CD4-positive, CD25-positive, alpha-beta regulatory T cell (primary cell): ENCODE data around the gene ZNF277. TPM values are rescaled to one million over a fixed set of nuclear protein-coding genes. Genes with fewer than 3 reads are reported as not detected.

Experiments
- ATAC-seq, 2 donors: fragments of 150-1000 bp; cut with Tn5 transposase; one replicate each; pipeline ENCODE4 v1.10.0; 2021; ENCODE audit warnings: low read depth in 2 of 2, moderate number of reproducible peaks in 2 of 2, moderate library complexity in 1 of 2
- DNase-seq, 3 donors: peaks; one replicate each; pipeline versions ENCODE4 v3.0.0 to v3.0.0-alpha.2; 2012 to 2022; ENCODE audit warnings: mixed read lengths in 1 of 3
- H3K27ac ChIP-seq: one replicate; pipeline ENCODE4 v1.7.0; 2013; ENCODE audit warnings: mild to moderate bottlenecking, low read length; ENCODE audit not compliant: insufficient read depth, poor library complexity, severe bottlenecking
- H3K27me3 ChIP-seq: one replicate; pipeline ENCODE4 v1.7.0; 2013; ENCODE audit warnings: low read length; ENCODE audit not compliant: control insufficient read depth, insufficient read depth
- H3K36me3 ChIP-seq: one replicate; pipeline ENCODE4 v1.7.0; 2013; ENCODE audit warnings: mild to moderate bottlenecking, low read length, moderate library complexity; ENCODE audit not compliant: control insufficient read depth, insufficient read depth
- H3K4me1 ChIP-seq: 2 replicates; pipeline ENCODE4 v1.7.0; 2013; ENCODE audit warnings: mild to moderate bottlenecking, low read length; ENCODE audit not compliant: insufficient read depth, control insufficient read depth, poor library complexity, severe bottlenecking
- H3K4me3 ChIP-seq: one replicate; pipeline ENCODE4 v1.7.0; 2013; ENCODE audit warnings: low read depth, mild to moderate bottlenecking, low read length, moderate library complexity
- H3K9me3 ChIP-seq, 2 experiments: 1 replicate in 1 of 2; 2 replicates in 1 of 2; pipeline ENCODE4 v1.7.0; 2013; ENCODE audit warnings: low read length in 2 of 2, mild to moderate bottlenecking in 1 of 2, moderate library complexity in 1 of 2; ENCODE audit not compliant: control insufficient read depth in 2 of 2
- H3K27ac Mint-ChIP-seq, 3 donors: one replicate each; pipeline ENCODE4 v1.8.0; 2020 to 2022; ENCODE audit warnings: mild to moderate bottlenecking in 3 of 3, mixed read lengths in 3 of 3, moderate library complexity in 2 of 3
- H3K27me3 Mint-ChIP-seq: one replicate; pipeline ENCODE4 v1.8.0; 2022; ENCODE audit warnings: mild to moderate bottlenecking, mixed read lengths
- H3K36me3 Mint-ChIP-seq: one replicate; pipeline ENCODE4 v1.8.0; 2020; ENCODE audit warnings: mixed read lengths
- H3K4me1 Mint-ChIP-seq, 4 donors: one replicate each; pipeline ENCODE4 v1.8.0; 2020 to 2022; ENCODE audit warnings: mixed read lengths in 4 of 4, mild to moderate bottlenecking in 1 of 4
- H3K4me3 Mint-ChIP-seq, 4 donors: one replicate each; pipeline ENCODE4 v1.8.0; 2020 to 2022; ENCODE audit warnings: mild to moderate bottlenecking in 4 of 4, mixed read lengths in 4 of 4, moderate library complexity in 3 of 4
- H3K9me3 Mint-ChIP-seq, 7 donors: one replicate each; pipeline ENCODE4 v1.8.0; 2020 to 2022; ENCODE audit warnings: mixed read lengths in 7 of 7, mild to moderate bottlenecking in 3 of 7, moderate library complexity in 2 of 7
- polyA plus RNA-seq, 4 donors: library from polyadenylated mRNA; unstranded; fragments of 300-500 nt; fragmentation: Illumina TruSeq; gene quantifications; one replicate each; pipeline ENCODE4 v1.2.3, GENCODE V29; 2021
- total RNA-seq: library from RNA; stranded (reverse); gene quantifications from one replicate; pipeline ENCODE4 v1.2.3, GENCODE V29; 2022

ZNF277 gene
- total and polyA plus RNA-seq, 5 donors from 2014 or later: 24.7 to 29.0 (median 26.8) TPM

GRCh38 chr7:112262036-112262435 lies 55.5 kb downstream of the ZNF277 start:
- Mint-ChIP-seq H3K36me3 (no peaks in the 10 kb centered on the region), H3K27me3 (peaks cover 4% of the 10 kb centered on the region), H3K4me3 (no peak overlapping the region), H3K4me1 (peaks cover 9 to 49% (median 34%) of the 10 kb centered on the region in 4 donors), H3K9me3 (peaks cover 0 to 1% (median 0%) of the 10 kb centered on the region in 7 donors), H3K27ac (no peak overlapping the region)
- H3K36me3 ChIP-seq: no peaks in the 10 kb centered on the region
- DNase-seq: no peak
- peaks cover 7% of the 10 kb centered on the region for H3K4me1 ChIP-seq
- H3K9me3 ChIP-seq: no peaks in the 10 kb centered on the region
- ATAC-seq: no peak
- H3K4me3 ChIP-seq: no peak overlapping the region
- H3K27ac ChIP-seq: no peak overlapping the region
- no peaks in the 10 kb centered on the region for H3K27me3 ChIP-seq

GRCh38 chr7:112262855-112263487 lies 56.5 kb downstream of the ZNF277 start:
- Mint-ChIP-seq H3K4me1 (peaks cover 9 to 53% (median 38%) of the 10 kb centered on the region in 4 donors), H3K27ac (no peak overlapping the region)
- peaks cover 7% of the 10 kb centered on the region for H3K4me1 ChIP-seq

GRCh38 chr7:112263519-112263918 lies 57.0 kb downstream of the ZNF277 start:
- Mint-ChIP-seq H3K4me3 (no peak overlapping the region), H3K27me3 (peaks cover 4% of the 10 kb centered on the region), H3K9me3 (peaks cover 0 to 1% (median 0%) of the 10 kb centered on the region in 7 donors), H3K4me1 (peaks cover 9 to 53% (median 40%) of the 10 kb centered on the region in 4 donors), H3K27ac (no peak overlapping the region), H3K36me3 (peaks cover 3% of the 10 kb centered on the region)
- ATAC-seq: no peak
- Histone ChIP-seq H3K4me1 (peaks cover 7% of the 10 kb centered on the region), H3K4me3 (no peak overlapping the region), H3K36me3 (no peaks in the 10 kb centered on the region), H3K27me3 (no peaks in the 10 kb centered on the region), H3K27ac (no peak overlapping the region), H3K9me3 (no peaks in the 10 kb centered on the region)
- no peak for DNase-seq

More at GRCh38 chr7:112262855-112263487, 56.5 kb downstream of the ZNF277 start:
- H3K36me3 Mint-ChIP-seq: peaks cover 2% of the 10 kb centered on the region
- ATAC-seq (no peak), DNase-seq (no peak)
- no peaks in the 10 kb centered on the region for H3K27me3 ChIP-seq
- peaks cover 4% of the 10 kb centered on the region for H3K27me3 Mint-ChIP-seq
- no peak overlapping the region for H3K4me3 ChIP-seq
- H3K9me3 ChIP-seq: no peaks in the 10 kb centered on the region
- H3K27ac ChIP-seq: no peak overlapping the region
- H3K4me3 Mint-ChIP-seq: no peak overlapping the region
- H3K9me3 Mint-ChIP-seq: peaks cover 0 to 1% (median 0%) of the 10 kb centered on the region in 7 donors
- H3K36me3 ChIP-seq: no peaks in the 10 kb centered on the region

GRCh38 chr7:112266141-112266540 lies 59.6 kb downstream of the ZNF277 start:
- peaks cover 9 to 47% (median 37%) of the 10 kb centered on the region in 4 donors for H3K4me1 Mint-ChIP-seq
- DNase-seq (no peak), ATAC-seq (no peak)
- H3K9me3 ChIP-seq: no peaks in the 10 kb centered on the region
- H3K4me3 ChIP-seq: no peak overlapping the region
- H3K27me3 Mint-ChIP-seq: peaks cover 4% of the 10 kb centered on the region
- no peak overlapping the region for H3K4me3 Mint-ChIP-seq
- H3K36me3 ChIP-seq: no peaks in the 10 kb centered on the region
- H3K27ac Mint-ChIP-seq: no peak overlapping the region
- peaks cover 3% of the 10 kb centered on the region for H3K36me3 Mint-ChIP-seq
- H3K4me1 ChIP-seq: peaks cover 7% of the 10 kb centered on the region
- peaks cover 0 to 1% (median 0%) of the 10 kb centered on the region in 7 donors for H3K9me3 Mint-ChIP-seq
- no peak overlapping the region for H3K27ac ChIP-seq
- H3K27me3 ChIP-seq: no peaks in the 10 kb centered on the region

- DNase-seq: no peak
- Mint-ChIP-seq H3K36me3 (peaks cover 3% of the 10 kb centered on the region), H3K4me1 (peaks cover 9 to 45% (median 33%) of the 10 kb centered on the region in 4 donors), H3K27me3 (peaks cover 4% of the 10 kb centered on the region), H3K9me3 (peaks cover 0 to 1% (median 0%) of the 10 kb centered on the region in 7 donors), H3K4me3 (no peak overlapping the region), H3K27ac (no peak overlapping the region)
- Histone ChIP-seq H3K27ac (no peak overlapping the region), H3K9me3 (no peaks in the 10 kb centered on the region), H3K36me3 (no peaks in the 10 kb centered on the region), H3K27me3 (no peaks in the 10 kb centered on the region), H3K4me1 (peaks cover 7% of the 10 kb centered on the region), H3K4me3 (no peak overlapping the region)
- ATAC-seq: no peak
Observed at GRCh38 chr7:112266595-112267270, 60.2 kb downstream of the ZNF277 start.

GRCh38 chr7:112267944-112268691 lies 61.6 kb downstream of the ZNF277 start:
- Mint-ChIP-seq H3K27me3 (peaks cover 4% of the 10 kb centered on the region), H3K27ac (no peak overlapping the region), H3K4me3 (no peak overlapping the region), H3K9me3 (peaks cover 0 to 1% (median 0%) of the 10 kb centered on the region in 7 donors), H3K36me3 (peaks cover 3% of the 10 kb centered on the region), H3K4me1 (peaks cover 11 to 45% (median 32%) of the 10 kb centered on the region in 4 donors)
- DNase-seq (no peak), ATAC-seq (no peak)
- Histone ChIP-seq H3K9me3 (no peaks in the 10 kb centered on the region), H3K36me3 (no peaks in the 10 kb centered on the region), H3K27ac (no peak overlapping the region), H3K4me3 (no peak overlapping the region), H3K4me1 (peaks cover 7% of the 10 kb centered on the region), H3K27me3 (no peaks in the 10 kb centered on the region)

- peaks cover 0 to 1% (median 0%) of the 10 kb centered on the region in 7 donors for H3K9me3 Mint-ChIP-seq
- Histone ChIP-seq H3K4me1 (peaks cover 4% of the 10 kb centered on the region), H3K4me3 (no peak overlapping the region), H3K36me3 (no peaks in the 10 kb centered on the region), H3K27me3 (no peaks in the 10 kb centered on the region), H3K9me3 (no peaks in the 10 kb centered on the region), H3K27ac (no peak overlapping the region)
- DNase-seq (no peak), ATAC-seq (no peak)
- peaks cover 7% of the 10 kb centered on the region for H3K36me3 Mint-ChIP-seq
- H3K4me1 Mint-ChIP-seq: peaks cover 15 to 33% (median 24%) of the 10 kb centered on the region in 4 donors
- H3K4me3 Mint-ChIP-seq: no peak overlapping the region
- no peaks in the 10 kb centered on the region for H3K27me3 Mint-ChIP-seq
- no peak overlapping the region for H3K27ac Mint-ChIP-seq
Observed at GRCh38 chr7:112271162-112271561, 64.7 kb downstream of the ZNF277 start.
